ENCODE results near the gene LAIR2.

The LAIR2 gene

GRCh38 chr19:54470276-54470887, 32.2 kb upstream of the LAIR2 start:
- ATAC-seq (ENCODE audit: insufficient read depth, low read depth) (no peak), DNase-seq (no peak)
- Histone ChIP-seq H4K20me1 (ENCODE audit: insufficient read depth, low read length) (0 out of 2 replicates have a peak, but pooled peaks cover 4% of the 10 kb centered on the region), H3K27me3 (ENCODE audit: insufficient read depth, low read length, poor library complexity) (peaks cover 21% of the 10 kb centered on the region), H3K9ac (ENCODE audit: low read depth, low read length) (no peak overlapping the region), H2AFZ (ENCODE audit: low read depth, low read length) (no peak overlapping the region), H3K4me1 (ENCODE audit: insufficient read depth, low read length) (no peaks in the 10 kb centered on the region), H3K79me2 (ENCODE audit: insufficient read depth, low read length) (no peaks in the 10 kb centered on the region), H3K4me3 (ENCODE audit: low read depth in 1 of 2, low read length in 2 of 2) (no peak overlapping the region), H3K4me2 (ENCODE audit: insufficient read depth, low read length) (no peak overlapping the region), H3K9me3 (ENCODE audit: insufficient read depth, low read length, severe bottlenecking) (no peaks in the 10 kb centered on the region), H3K27ac (ENCODE audit: low read length) (no peak overlapping the region), H3K36me3 (ENCODE audit: insufficient read depth, low read length) (no peaks in the 10 kb centered on the region)
- TF ChIP-seq EZH2 (IDR thresholded peaks at IDR 0.05; ENCODE audit: borderline replicate concordance, low read depth, low read length, severe bottlenecking) = no peak
- TF ChIP-seq, protein P1, sequence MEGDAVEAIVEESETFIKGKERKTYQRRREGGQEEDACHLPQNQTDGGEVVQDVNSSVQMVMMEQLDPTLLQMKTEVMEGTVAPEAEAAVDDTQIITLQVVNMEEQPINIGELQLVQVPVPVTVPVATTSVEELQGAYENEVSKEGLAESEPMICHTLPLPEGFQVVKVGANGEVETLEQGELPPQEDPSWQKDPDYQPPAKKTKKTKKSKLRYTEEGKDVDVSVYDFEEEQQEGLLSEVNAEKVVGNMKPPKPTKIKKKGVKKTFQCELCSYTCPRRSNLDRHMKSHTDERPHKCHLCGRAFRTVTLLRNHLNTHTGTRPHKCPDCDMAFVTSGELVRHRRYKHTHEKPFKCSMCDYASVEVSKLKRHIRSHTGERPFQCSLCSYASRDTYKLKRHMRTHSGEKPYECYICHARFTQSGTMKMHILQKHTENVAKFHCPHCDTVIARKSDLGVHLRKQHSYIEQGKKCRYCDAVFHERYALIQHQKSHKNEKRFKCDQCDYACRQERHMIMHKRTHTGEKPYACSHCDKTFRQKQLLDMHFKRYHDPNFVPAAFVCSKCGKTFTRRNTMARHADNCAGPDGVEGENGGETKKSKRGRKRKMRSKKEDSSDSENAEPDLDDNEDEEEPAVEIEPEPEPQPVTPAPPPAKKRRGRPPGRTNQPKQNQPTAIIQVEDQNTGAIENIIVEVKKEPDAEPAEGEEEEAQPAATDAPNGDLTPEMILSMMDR (IDR thresholded peaks at IDR 0.05; ENCODE audit: borderline replicate concordance, extremely low read depth, low read length, poor library complexity, severe bottlenecking) = no peak

GRCh38 chr19:54470991-54471782, 31.4 kb upstream of the LAIR2 start:
- TF ChIP-seq EZH2 (IDR thresholded peaks at IDR 0.05; ENCODE audit: borderline replicate concordance, low read depth, low read length, severe bottlenecking) = no peak
- TF ChIP-seq, protein P1 (IDR thresholded peaks at IDR 0.05; ENCODE audit: borderline replicate concordance, extremely low read depth, low read length, poor library complexity, severe bottlenecking) = no peak
- Histone ChIP-seq H3K79me2 (ENCODE audit: insufficient read depth, low read length) (no peaks in the 10 kb centered on the region), H4K20me1 (ENCODE audit: insufficient read depth, low read length) (0 out of 2 replicates have a peak, but pooled peaks cover 4% of the 10 kb centered on the region), H3K4me3 (ENCODE audit: low read depth in 1 of 2, low read length in 2 of 2) (no peak overlapping the region), H2AFZ (ENCODE audit: low read depth, low read length) (no peak overlapping the region), H3K4me2 (ENCODE audit: insufficient read depth, low read length) (no peak overlapping the region), H3K4me1 (ENCODE audit: insufficient read depth, low read length) (no peaks in the 10 kb centered on the region), H3K27me3 (ENCODE audit: insufficient read depth, low read length, poor library complexity) (peaks cover 21% of the 10 kb centered on the region), H3K36me3 (ENCODE audit: insufficient read depth, low read length) (no peaks in the 10 kb centered on the region), H3K9me3 (ENCODE audit: insufficient read depth, low read length, severe bottlenecking) (no peaks in the 10 kb centered on the region), H3K27ac (ENCODE audit: low read length) (no peak overlapping the region), H3K9ac (ENCODE audit: low read depth, low read length) (no peak overlapping the region)
- no peak for DNase-seq
- ATAC-seq (ENCODE audit: insufficient read depth, low read depth) = no peak

DNA sequence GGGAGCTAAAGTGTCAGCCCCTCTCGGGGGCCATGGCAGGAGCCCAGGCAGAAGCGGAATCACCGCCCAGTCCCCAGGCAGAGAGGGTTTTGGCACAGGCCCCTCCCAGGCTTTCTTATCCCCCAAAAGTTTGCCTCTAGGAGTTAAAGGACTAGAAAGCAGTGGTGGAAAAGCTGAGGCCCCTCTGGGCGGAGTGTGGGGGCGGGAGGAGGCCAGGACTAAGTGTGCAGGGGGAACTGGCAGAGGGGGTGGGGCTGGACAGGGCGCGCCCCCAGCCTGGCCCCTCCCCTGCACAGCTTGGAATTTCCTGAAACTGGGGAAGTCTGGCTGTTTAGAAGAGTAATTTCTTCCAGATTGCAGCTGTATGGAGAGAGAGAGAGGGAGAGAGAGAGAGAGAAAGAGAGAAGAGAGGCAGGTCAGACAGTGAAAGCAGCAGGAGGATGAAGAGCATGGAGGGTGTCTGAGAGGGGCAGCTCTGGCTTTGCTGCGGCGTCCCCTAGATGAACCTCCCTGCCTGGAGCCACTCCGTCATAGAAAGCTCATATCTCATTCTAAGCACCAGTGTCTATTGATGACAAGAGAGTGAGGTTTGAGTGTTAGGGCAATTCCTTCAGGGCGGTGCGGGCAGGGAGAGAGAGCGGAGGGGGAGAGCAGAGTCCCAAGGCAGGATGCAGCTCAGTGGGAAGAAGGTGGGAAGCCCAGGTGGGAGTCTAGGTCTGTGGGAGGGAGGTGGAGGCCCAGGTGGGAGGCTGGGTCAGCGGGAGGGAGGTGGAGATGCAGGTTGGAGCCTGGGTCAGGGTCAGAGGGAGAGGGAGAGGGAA, 29.4 kb upstream of the LAIR2 start, which contains the start of gene CDC42EP5:
Gene CDC42EP5 (minus strand): TSS at position 226 of the 821 bp plus-strand sequence. CDS start 7,749 bp downstream, outside the sequence.
- Histone ChIP-seq H3K4me2 (ENCODE audit: insufficient read depth, low read length) (no peak within 1 kb of the TSS), H3K27ac (ENCODE audit: low read length) (no peak within 1 kb of the TSS), H2AFZ (ENCODE audit: low read depth, low read length) (no peak within 1 kb of the TSS), H3K9me3 (ENCODE audit: insufficient read depth, low read length, severe bottlenecking) (no peaks in the 10 kb centered on the region), H3K9ac (ENCODE audit: low read depth, low read length) (no peak within 1 kb of the TSS), H3K36me3 (ENCODE audit: insufficient read depth, low read length) (no peaks in the 10 kb centered on the region), H3K27me3 (ENCODE audit: insufficient read depth, low read length, poor library complexity) (peaks cover 21% of the 10 kb centered on the region), H3K4me3 (ENCODE audit: low read depth in 1 of 2, low read length in 2 of 2) (no peak within 1 kb of the TSS), H3K79me2 (ENCODE audit: insufficient read depth, low read length) (no peaks in the 10 kb centered on the region), H3K4me1 (ENCODE audit: insufficient read depth, low read length) (no peaks in the 10 kb centered on the region), H4K20me1 (ENCODE audit: insufficient read depth, low read length) (0 out of 2 replicates have a peak, but pooled peaks cover 4% of the 10 kb centered on the region)
- TF ChIP-seq EZH2 (IDR thresholded peaks at IDR 0.05; ENCODE audit: borderline replicate concordance, low read depth, low read length, severe bottlenecking) = no peak
- TF ChIP-seq, protein P1 (IDR thresholded peaks at IDR 0.05; ENCODE audit: borderline replicate concordance, extremely low read depth, low read length, poor library complexity, severe bottlenecking) = no peak
- ATAC-seq (ENCODE audit: insufficient read depth, low read depth) (no peak), DNase-seq (no peak)
